Frontal cortex (tissue), 4 donors: Measurements from ENCODE around the gene DSC2. TPM values are rescaled to one million over a fixed set of nuclear protein-coding genes. Genes with fewer than 3 reads are reported as not detected.
A peak's percentile ranks its signal among the peaks of the same experiment; 100 is the strongest.
"Not testable (repeated sequence)": the region's sequence is repeated elsewhere in the genome, so short reads cannot be mapped to it uniquely, and the experiment has no call there.

Experiments
- DNase-seq, 2 donors: peaks; one replicate each; pipeline ENCODE4 v3.0.0; 2012; ENCODE audit warnings: low spot score in 2 of 2
- FAIRE-seq: peaks from 2 replicates; lab custom pipeline; 2012; peaks lifted over from hg19 to GRCh38; lab: Jason Lieb, UNC
- total RNA-seq: library from RNA; depleted of rRNA; stranded (reverse); fragments of >200 nt; gene quantifications from one replicate; pipeline ENCODE4 v1.2.3, GENCODE V29; 2014
- donor health status: control.
- donor health status: control.
- donor health status: control.

Gene DSC2
- total RNA-seq, 1 donor from 2014 or later = 5.3 TPM

- FAIRE-seq = no peak
Measured at GRCh38 chr18:31048216-31048615, 54.0 kb downstream of the DSC2 start.

GRCh38 chr18:31046916-31047315, 55.3 kb downstream of the DSC2 start:
- DNase-seq (no peak), FAIRE-seq (no peak)

More at GRCh38 chr18:31048216-31048615, 54.0 kb downstream of the DSC2 start:
- DNase-seq = no peak

- FAIRE-seq = no peak
Measured at GRCh38 chr18:31045599-31045998, 56.6 kb downstream of the DSC2 start.

GRCh38 chr18:31044926-31045325, 57.3 kb downstream of the DSC2 start:
- DNase-seq = no peak
- no peak for FAIRE-seq

More at GRCh38 chr18:31045599-31045998, 56.6 kb downstream of the DSC2 start:
- no peak for DNase-seq

- DNase-seq = no peak
- FAIRE-seq = no peak
Measured at GRCh38 chr18:31043709-31044108, 58.5 kb downstream of the DSC2 start.

GRCh38 chr18:31042406-31043181, 59.6 kb downstream of the DSC2 start, which contains the start of gene DSC3:
TSS of gene DSC3 (minus strand) at chr18:31042742. CDS start at chr18:31042660, 82 bp downstream.
- no peak for FAIRE-seq
- peak in 1 of 2 donors; percentile 12 for DNase-seq

- FAIRE-seq = no peak
- no peak for DNase-seq
Measured at GRCh38 chr18:31042084-31042405, 60.2 kb downstream of the DSC2 start.

GRCh38 chr18:31041271-31042083, 60.7 kb downstream of the DSC2 start:
- FAIRE-seq = no peak
- peak in 1 of 2 donors; percentile 10 for DNase-seq

- FAIRE-seq (no peak), DNase-seq (no peak)
Measured at GRCh38 chr18:31040686-31041270, 61.4 kb downstream of the DSC2 start.

GRCh38 chr18:31039426-31039825, 62.8 kb downstream of the DSC2 start:
- FAIRE-seq (no peak), DNase-seq (no peak)

- FAIRE-seq, DNase-seq: not testable (repeated sequence)
Measured at GRCh38 chr18:31037686-31038085, 64.5 kb downstream of the DSC2 start.

GRCh38 chr18:31034541-31034940, 67.7 kb downstream of the DSC2 start:
- DNase-seq (no peak), FAIRE-seq (no peak)

GRCh38 chr18:31030574-31031278, 71.5 kb downstream of the DSC2 start:
- DNase-seq = no peak
- FAIRE-seq = no peak

GRCh38 chr18:31015715-31016434, 86.3 kb downstream of the DSC2 start:
- DNase-seq = no peak
- no peak for FAIRE-seq

GRCh38 chr18:31011455-31011854, 90.8 kb downstream of the DSC2 start:
- not testable (repeated sequence) for FAIRE-seq, DNase-seq

- FAIRE-seq = no peak
Measured at GRCh38 chr18:31010601-31011000, 91.6 kb downstream of the DSC2 start.

More at GRCh38 chr18:31010601-31011000, 91.6 kb downstream of the DSC2 start:
- no peak for DNase-seq
